Body of pancreas (tissue), 4 donors: ENCODE results near the gene HSF5.

Source experiments
- CTCF ChIP-seq, 7 experiments: fragments of 450-650 bp in 4 of 7; fragments of 200-600 bp in 3 of 7; sonication (generic) in 3 of 7; IDR thresholded peaks; one replicate each; pipeline ENCODE4 v1.5.1; 2016 to 2019; ENCODE audit warnings: antibody characterized with exemption in 7 of 7
- POLR2A ChIP-seq, 3 donors: fragments of 450-650 bp; IDR thresholded peaks; one replicate each; pipeline ENCODE4 v1.6.1; 2016; ENCODE audit warnings: antibody characterized with exemption in 3 of 3, mild to moderate bottlenecking in 2 of 3

- TF ChIP-seq CTCF (IDR thresholded peaks at IDR 0.05) (no peak), POLR2A (IDR thresholded peaks at IDR 0.05) (no peak)
These were observed 52.0 kb downstream of the HSF5 start for GRCh38 chr17:58436245-58436644.
